Activated T-helper 2 cell treated with anti-CD3 and anti-CD28 coated beads, Interferon-gamma antibody, Interleukin-2, Interleukin-4, amounts not matched to agents 10 μg/mL and 5 μg/mL and 100 μg/mL, durations not matched to agents 14 hours and 24 hours and 36 hours (primary cell): ENCODE data around the gene GOLGA7B. TPM values are rescaled to one million over a fixed set of nuclear protein-coding genes. Genes with fewer than 3 reads are reported as not detected.

Experiments
- DNase-seq: peaks from one replicate; pipeline ENCODE4 v3.0.0; 2021; ENCODE audit warnings: low spot score
- H3K27ac Mint-ChIP-seq: one replicate; pipeline ENCODE4 v1.8.0; 2021; ENCODE audit warnings: mixed read lengths
- H3K27me3 Mint-ChIP-seq: one replicate; pipeline ENCODE4 v1.8.0; 2021; ENCODE audit warnings: low read depth, mixed read lengths
- H3K36me3 Mint-ChIP-seq: one replicate; pipeline ENCODE4 v1.8.0; 2021; ENCODE audit warnings: low read depth, mixed read lengths
- H3K4me1 Mint-ChIP-seq: one replicate; pipeline ENCODE4 v1.8.0; 2021; ENCODE audit warnings: low read depth, mixed read lengths
- H3K4me3 Mint-ChIP-seq: one replicate; pipeline ENCODE4 v1.8.0; 2021; ENCODE audit warnings: low read depth, mild to moderate bottlenecking, moderate library complexity, mixed read lengths
- H3K9me3 Mint-ChIP-seq: one replicate; pipeline ENCODE4 v1.8.0; 2021; ENCODE audit warnings: mixed read lengths
- intact Hi-C: fragments of 100-400 bp; cut with micrococcal nuclease; formaldehyde crosslinking; loops from one replicate; pipeline ENCODE4 v1.15.1; 2023
- total RNA-seq: library from RNA; stranded (reverse); gene quantifications from 2 replicates; pipeline ENCODE4 v1.2.3, GENCODE V29; 2022

The GOLGA7B gene
- total RNA-seq, 1 donor from 2014 or later = 0.62 TPM

GRCh38 chr10:97861924-97862323, 12.3 kb downstream of the GOLGA7B start:
- intact Hi-C loops = no loop called here
- H3K27ac Mint-ChIP-seq = no peak overlapping the region
- H3K36me3 Mint-ChIP-seq = no peaks in the 10 kb centered on the region
- peaks cover 14% of the 10 kb centered on the region for H3K4me1 Mint-ChIP-seq
- H3K4me3 Mint-ChIP-seq = no peak overlapping the region
- H3K9me3 Mint-ChIP-seq = no peaks in the 10 kb centered on the region
- no peak for DNase-seq
- peaks cover under 1% of the 10 kb centered on the region for H3K27me3 Mint-ChIP-seq

DNA sequence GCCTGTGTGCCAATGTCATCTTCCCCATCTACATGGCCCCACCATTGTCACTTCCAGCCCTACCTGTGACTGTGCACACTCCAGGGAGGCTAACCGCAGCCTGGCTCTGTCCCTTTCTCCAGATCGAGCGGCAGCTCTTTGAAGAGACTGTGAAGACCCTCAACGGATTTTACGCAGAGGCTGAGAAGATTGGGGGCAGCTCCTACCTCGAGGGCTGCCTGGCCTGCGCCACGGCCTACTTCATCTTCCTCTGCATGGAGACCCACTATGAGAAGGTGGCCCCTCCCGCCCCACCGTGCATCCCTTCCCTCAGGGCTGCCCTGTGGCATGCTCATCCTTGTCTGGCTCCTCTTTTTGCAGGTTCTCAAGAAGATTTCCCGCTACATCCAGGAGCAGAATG, 14.2 kb downstream of the GOLGA7B start:
- Mint-ChIP-seq H3K27ac (no peak overlapping the region), H3K9me3 (no peaks in the 10 kb centered on the region), H3K4me3 (no peak overlapping the region), H3K27me3 (no peaks in the 10 kb centered on the region), H3K36me3 (no peaks in the 10 kb centered on the region), H3K4me1 (peaks cover 2% of the 10 kb centered on the region)
- intact Hi-C loops = no loop called here
- DNase-seq = no peak

DNA sequence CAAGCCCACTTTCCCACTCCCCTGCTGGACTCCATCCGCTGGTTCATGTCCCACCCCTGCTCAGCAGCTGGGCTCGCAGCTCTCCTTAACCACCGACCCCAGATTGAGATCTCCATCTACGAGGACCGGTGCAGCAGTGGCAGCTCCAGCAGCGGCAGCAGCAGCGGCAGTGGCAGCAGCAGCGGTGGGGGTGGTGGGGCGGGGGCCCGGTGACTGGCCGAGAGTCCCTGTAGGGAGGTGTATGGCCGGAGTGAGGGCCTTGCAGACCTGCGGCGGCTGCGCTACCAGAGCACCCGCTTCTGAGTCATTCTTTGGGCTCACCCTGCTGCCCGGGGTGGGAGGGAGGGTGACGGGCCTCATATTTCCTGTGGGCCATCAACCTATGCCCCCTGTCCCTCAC, 15.8 kb downstream of the GOLGA7B start:
- no peaks in the 10 kb centered on the region for H3K9me3 Mint-ChIP-seq
- intact Hi-C loops = no loop called here
- H3K27ac Mint-ChIP-seq = no peak overlapping the region
- no peaks in the 10 kb centered on the region for H3K36me3 Mint-ChIP-seq
- H3K4me1 Mint-ChIP-seq = peaks cover 10% of the 10 kb centered on the region
- H3K4me3 Mint-ChIP-seq = no peak overlapping the region
- H3K27me3 Mint-ChIP-seq = no peaks in the 10 kb centered on the region
- DNase-seq = no peak

DNA sequence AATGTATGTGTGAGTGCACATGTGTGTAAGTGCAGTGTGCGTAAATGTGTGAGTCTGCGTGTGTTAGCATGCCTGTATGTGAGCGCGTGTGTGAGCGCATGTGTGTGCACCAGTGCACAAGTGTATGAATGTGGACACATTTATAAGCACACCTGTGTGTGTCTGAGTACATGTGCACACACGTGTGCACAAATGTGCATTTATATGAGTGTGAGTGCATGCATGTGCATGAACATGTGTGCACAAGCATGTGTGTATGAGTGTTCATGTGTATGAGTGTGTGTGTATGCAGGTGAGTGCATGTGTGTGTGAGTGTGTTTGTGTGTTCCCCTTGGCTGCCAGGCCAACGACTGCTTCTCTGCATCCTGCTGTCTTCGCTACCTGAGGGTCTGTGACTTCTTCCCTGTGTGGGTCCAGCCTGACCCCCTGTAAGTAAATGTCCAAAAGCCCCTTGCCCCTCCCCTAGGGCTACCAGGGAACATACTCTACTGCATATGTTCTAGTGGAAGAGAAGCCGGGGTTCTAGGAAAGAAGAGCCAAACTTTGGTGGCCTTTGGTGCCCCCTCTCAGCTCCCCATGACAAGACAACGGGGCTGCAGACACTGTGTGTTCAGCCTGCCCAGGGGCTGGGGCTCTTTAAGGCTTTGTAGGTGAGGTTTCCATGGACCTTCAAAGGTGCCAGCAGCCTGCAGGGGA, 17.0 kb downstream of the GOLGA7B start:
- DNase-seq = no peak
- H3K4me1 Mint-ChIP-seq = peaks cover 10% of the 10 kb centered on the region
- peaks cover 3% of the 10 kb centered on the region for H3K27me3 Mint-ChIP-seq
- intact Hi-C loops = no loop called here
- no peak overlapping the region for H3K27ac Mint-ChIP-seq
- H3K36me3 Mint-ChIP-seq = no peaks in the 10 kb centered on the region
- H3K9me3 Mint-ChIP-seq = no peaks in the 10 kb centered on the region
- no peak overlapping the region for H3K4me3 Mint-ChIP-seq

DNA sequence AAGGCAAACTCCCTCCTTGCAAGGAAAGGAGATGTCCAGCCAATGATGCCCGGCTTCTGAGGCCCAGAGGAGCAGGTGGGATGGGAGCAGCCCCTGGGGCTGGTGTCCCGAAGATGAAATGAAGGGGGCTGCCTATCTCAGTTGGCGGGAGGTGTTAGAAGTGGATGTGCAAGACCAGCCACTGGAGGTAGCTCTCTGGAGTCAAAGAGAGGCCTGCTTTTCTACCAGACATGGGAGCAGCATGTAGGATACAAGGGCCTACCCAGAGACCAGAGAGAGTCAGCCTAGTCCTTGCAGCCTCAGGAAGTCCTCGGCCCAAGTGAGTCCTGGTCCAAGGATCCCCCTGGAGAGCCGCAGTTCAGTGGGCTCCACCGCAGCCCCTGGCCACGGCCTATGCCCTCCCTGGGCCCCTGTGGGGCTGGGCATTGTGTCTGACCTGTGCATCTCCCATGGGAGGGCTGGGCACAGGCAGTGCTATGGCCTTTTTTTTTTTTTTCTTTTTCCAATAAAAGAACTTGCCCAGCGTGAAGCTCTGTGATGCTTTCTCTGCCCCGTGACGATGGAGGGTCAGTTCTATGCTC, 17.7 kb downstream of the GOLGA7B start:
- Mint-ChIP-seq H3K9me3 (no peaks in the 10 kb centered on the region), H3K27me3 (peaks cover 4% of the 10 kb centered on the region), H3K4me1 (peaks cover 10% of the 10 kb centered on the region), H3K4me3 (no peak overlapping the region), H3K36me3 (no peaks in the 10 kb centered on the region), H3K27ac (no peak overlapping the region)
- intact Hi-C loops = no loop called here
- no peak for DNase-seq

GRCh38 chr10:97868134-97868685, 18.6 kb downstream of the GOLGA7B start:
- no peak overlapping the region for H3K4me3 Mint-ChIP-seq
- peaks cover 10% of the 10 kb centered on the region for H3K4me1 Mint-ChIP-seq
- intact Hi-C loops = loop anchor here (2.0 kb wide), 1 partner anchor 17 kb away; no protein-coding TSS in a partner anchor
- no peak for DNase-seq
- no peaks in the 10 kb centered on the region for H3K9me3 Mint-ChIP-seq
- no peak overlapping the region for H3K27ac Mint-ChIP-seq
- H3K36me3 Mint-ChIP-seq = no peaks in the 10 kb centered on the region
- H3K27me3 Mint-ChIP-seq = peaks cover 7% of the 10 kb centered on the region

GRCh38 chr10:97869091-97870042, 19.7 kb downstream of the GOLGA7B start:
- peaks cover 7% of the 10 kb centered on the region for H3K27me3 Mint-ChIP-seq
- H3K36me3 Mint-ChIP-seq = no peaks in the 10 kb centered on the region
- no peak overlapping the region for H3K27ac Mint-ChIP-seq
- peak; percentile 81 for DNase-seq
- no peaks in the 10 kb centered on the region for H3K9me3 Mint-ChIP-seq
- intact Hi-C loops = loop anchor here (1.0 to 2.0 kb wide), 3 partner anchors 11 to 77 kb away; no protein-coding TSS in a partner anchor
- H3K4me1 Mint-ChIP-seq = peaks cover 10% of the 10 kb centered on the region
- H3K4me3 Mint-ChIP-seq = no peak overlapping the region

- no peak for DNase-seq
- H3K9me3 Mint-ChIP-seq = no peaks in the 10 kb centered on the region
- intact Hi-C loops = no loop called here
- no peak overlapping the region for H3K27ac Mint-ChIP-seq
- no peaks in the 10 kb centered on the region for H3K36me3 Mint-ChIP-seq
- H3K4me1 Mint-ChIP-seq = peaks cover 10% of the 10 kb centered on the region
- no peak overlapping the region for H3K4me3 Mint-ChIP-seq
- H3K27me3 Mint-ChIP-seq = peaks cover 10% of the 10 kb centered on the region
Measured at GRCh38 chr10:97870990-97871389, 21.3 kb downstream of the GOLGA7B start.

- Mint-ChIP-seq H3K4me3 (no peak overlapping the region), H3K27ac (no peak overlapping the region), H3K9me3 (no peaks in the 10 kb centered on the region), H3K36me3 (no peaks in the 10 kb centered on the region), H3K4me1 (peaks cover 10% of the 10 kb centered on the region), H3K27me3 (peaks cover 10% of the 10 kb centered on the region)
- no peak for DNase-seq
- intact Hi-C loops = no loop called here
Measured at GRCh38 chr10:97873569-97873968, 23.9 kb downstream of the GOLGA7B start.

DNA sequence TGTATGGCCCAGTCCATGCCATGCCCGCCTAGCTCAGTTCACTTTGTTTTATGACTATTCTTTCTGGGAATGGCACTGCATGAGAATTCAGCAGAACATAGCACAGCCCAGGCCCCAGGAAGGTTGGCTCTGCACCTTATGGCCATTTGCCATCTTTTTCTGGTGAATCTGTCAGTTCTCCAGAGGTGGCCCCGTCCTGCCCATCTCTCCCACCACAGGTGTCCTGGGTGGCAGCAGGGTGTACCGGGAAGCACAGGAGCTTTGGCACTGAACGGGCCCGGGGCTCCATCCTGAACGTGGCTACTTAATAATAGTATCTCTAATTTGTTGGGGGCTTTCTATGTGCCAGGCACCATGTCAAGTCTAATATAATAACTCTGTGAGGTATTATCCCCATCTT, 24.7 kb downstream of the GOLGA7B start:
- H3K4me1 Mint-ChIP-seq = peaks cover 5% of the 10 kb centered on the region
- no peaks in the 10 kb centered on the region for H3K9me3 Mint-ChIP-seq
- intact Hi-C loops = no loop called here

DNA sequence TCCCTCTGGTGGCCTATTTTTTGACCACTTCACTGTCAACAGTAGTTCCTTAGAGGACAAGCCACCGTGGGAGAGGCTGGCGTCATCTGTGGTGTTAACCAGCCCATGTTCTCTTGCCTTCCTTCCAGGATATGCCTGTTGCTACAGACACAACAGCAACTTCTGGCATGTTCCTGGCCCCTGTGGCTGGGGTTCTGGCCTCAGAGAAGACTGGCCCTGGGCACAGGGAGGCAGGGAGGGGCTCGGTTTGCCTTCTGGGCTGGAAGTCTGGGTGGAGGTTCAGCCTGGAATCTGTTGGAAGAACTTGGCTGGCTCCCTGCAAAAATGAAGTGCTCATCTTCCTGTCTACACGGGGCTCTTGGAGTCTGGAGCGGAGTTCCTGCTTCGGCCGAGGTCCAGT, 25.7 kb downstream of the GOLGA7B start:
- intact Hi-C loops = no loop called here
- H3K36me3 Mint-ChIP-seq = no peaks in the 10 kb centered on the region
- H3K27me3 Mint-ChIP-seq = peaks cover 10% of the 10 kb centered on the region
- no peak overlapping the region for H3K4me3 Mint-ChIP-seq
- no peak overlapping the region for H3K27ac Mint-ChIP-seq
- H3K9me3 Mint-ChIP-seq = no peaks in the 10 kb centered on the region
- no peak for DNase-seq
- no peaks in the 10 kb centered on the region for H3K4me1 Mint-ChIP-seq

More for the DNA sequence above, 24.7 kb downstream of the GOLGA7B start:
- H3K4me3 Mint-ChIP-seq = no peak overlapping the region
- no peak overlapping the region for H3K27ac Mint-ChIP-seq
- peaks cover 10% of the 10 kb centered on the region for H3K27me3 Mint-ChIP-seq
- no peaks in the 10 kb centered on the region for H3K36me3 Mint-ChIP-seq
- DNase-seq = no peak

DNA sequence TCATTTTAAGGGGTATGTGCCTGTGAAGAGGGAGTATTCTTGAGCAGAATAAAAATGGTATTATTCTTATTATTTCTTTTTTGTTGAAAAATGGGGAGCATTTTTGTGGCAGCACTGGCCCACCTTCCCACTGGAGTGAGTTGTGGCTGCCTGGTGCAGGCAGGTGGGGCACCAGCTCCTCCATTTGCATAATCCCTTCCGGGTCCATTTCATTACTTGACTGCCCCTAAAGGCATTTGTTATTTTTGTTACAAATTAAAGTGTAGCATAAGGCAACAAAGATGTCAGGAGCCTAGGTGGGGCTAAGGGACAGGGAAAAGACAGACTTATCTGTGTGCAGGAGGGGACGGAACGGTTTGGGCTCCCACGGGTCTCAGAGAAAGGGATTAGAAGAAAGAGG, 26.8 kb downstream of the GOLGA7B start:
- no peaks in the 10 kb centered on the region for H3K36me3 Mint-ChIP-seq
- H3K4me3 Mint-ChIP-seq = no peak overlapping the region
- H3K9me3 Mint-ChIP-seq = no peaks in the 10 kb centered on the region
- intact Hi-C loops = no loop called here
- no peaks in the 10 kb centered on the region for H3K4me1 Mint-ChIP-seq
- no peak overlapping the region for H3K27ac Mint-ChIP-seq
- peaks cover 8% of the 10 kb centered on the region for H3K27me3 Mint-ChIP-seq
- DNase-seq = no peak
